Muscle of leg (tissue), 11 donors: Measurements from ENCODE around the gene HOMEZ. TPM values are rescaled to one million over a fixed set of nuclear protein-coding genes. Genes with fewer than 3 reads are reported as not detected.
"Not testable (repeated sequence)": the region's sequence is repeated elsewhere in the genome, so short reads cannot be mapped to it uniquely, and the experiment has no call there.

ENCODE experiments used
- DNase-seq: peaks from one replicate; pipeline ENCODE4 v3.0.0; 2013
- H3K27ac ChIP-seq: one replicate; pipeline ENCODE4 v1.5.1; 2013; ENCODE audit warnings: mild to moderate bottlenecking, low read length, control low read depth
- H3K27me3 ChIP-seq: one replicate; pipeline ENCODE4 v1.6.1; 2013; ENCODE audit warnings: low read length; ENCODE audit not compliant: control insufficient read depth, insufficient read depth
- H3K36me3 ChIP-seq: one replicate; pipeline ENCODE4 v1.6.1; 2013; ENCODE audit warnings: low read length; ENCODE audit not compliant: control insufficient read depth, insufficient read depth
- H3K4me1 ChIP-seq: one replicate; pipeline ENCODE4 v1.6.1; 2013; ENCODE audit warnings: low read length; ENCODE audit not compliant: control insufficient read depth, insufficient read depth
- H3K4me3 ChIP-seq: one replicate; pipeline ENCODE4 v1.5.1; 2013; ENCODE audit warnings: low read length, control low read depth
- H3K9me3 ChIP-seq: replicated peaks from 2 replicates; pipeline ENCODE4 v1.6.1; 2013; ENCODE audit warnings: low read depth, low read length; ENCODE audit not compliant: control insufficient read depth
- WGBS: methylation state at CpG from one replicate; pipeline ENCODE4 v1.1.5; 2013; ENCODE audit warnings: missing lambda C conversion rate; ENCODE audit not compliant: insufficient coverage; 5-methylcytosine and 5-hydroxymethylcytosine counted together
- polyA plus RNA-seq, 8 donors: library from polyadenylated mRNA; unstranded; fragments of 120-200 nt; gene quantifications; one replicate each; pipeline versions ENCODE4 v1.2.1 to v1.2.3, GENCODE V29; 2013; ENCODE audit warnings: inconsistent platforms in 1 of 8, low replicate concordance in 1 of 8; ENCODE audit not compliant: insufficient read length in 8 of 8, insufficient read depth in 1 of 8
- total RNA-seq: library from RNA; stranded (reverse); fragments of 120-200 nt; gene quantifications from one replicate; pipeline ENCODE4 v1.2.4, GENCODE V29; 2013

The HOMEZ gene
- total and polyA plus RNA-seq, 9 donors, result 8.6 to 12.6 (median 10.9) TPM

DNA sequence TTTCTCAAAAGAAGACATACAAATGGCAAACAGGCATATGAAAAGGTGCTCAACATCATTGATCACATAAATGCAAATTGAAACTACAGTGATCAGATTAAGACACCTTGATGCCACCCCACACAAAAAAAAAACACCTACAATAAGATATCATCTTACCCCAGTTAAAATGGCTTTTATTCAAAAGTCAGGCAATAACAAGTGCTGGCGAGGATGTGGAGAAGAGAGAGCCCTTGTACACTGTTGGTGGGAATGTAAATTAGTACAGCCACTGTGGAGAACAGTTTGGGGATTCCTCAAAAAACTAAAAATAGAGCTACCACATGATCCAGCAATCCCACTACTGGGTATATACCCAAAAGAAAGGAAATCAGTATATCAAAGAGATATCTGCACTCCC, 61.0 kb downstream of the HOMEZ start:
- not testable (repeated sequence) for H3K4me3 ChIP-seq, H3K4me1 ChIP-seq, H3K27me3 ChIP-seq, H3K27ac ChIP-seq, H3K9me3 ChIP-seq, H3K36me3 ChIP-seq, DNase-seq
- no CpG with 5 or more reads among the region's 1 CpG for WGBS

Other genes starting within 250 kb of the HOMEZ start
- not detected for gene PSMB11, start 243.9 kb downstream of the HOMEZ start, total RNA-seq
- not detected for gene PSMB11, start 243.9 kb downstream of the HOMEZ start, polyA plus RNA-seq
- 2.1 TPM for gene CDH24, start 228.6 kb downstream of the HOMEZ start, total RNA-seq
- gene CDH24, start 228.6 kb downstream of the HOMEZ start, polyA plus RNA-seq, result 1 to 10 TPM; 3.0 to 6.8 (median 5.0) TPM
- 72.5 TPM for gene ACIN1, start 191.0 kb downstream of the HOMEZ start, total RNA-seq
- gene ACIN1, start 191.0 kb downstream of the HOMEZ start, polyA plus RNA-seq, result 100 to 1,000 TPM; 121 to 157 (median 135) TPM
- gene C14orf119, start 190.6 kb downstream of the HOMEZ start, total RNA-seq, result 46.0 TPM
- 10 to 100 TPM; 47.4 to 68.2 (median 54.6) TPM for gene C14orf119, start 190.6 kb downstream of the HOMEZ start, polyA plus RNA-seq
- gene CIROP, start 181.1 kb downstream of the HOMEZ start, total RNA-seq, result not detected
- not detected for gene CIROP, start 181.1 kb downstream of the HOMEZ start, polyA plus RNA-seq
- gene CEBPE, start 166.9 kb downstream of the HOMEZ start, total RNA-seq, result 0.13 TPM
- gene CEBPE, start 166.9 kb downstream of the HOMEZ start, polyA plus RNA-seq, result under 1 TPM; 0.12 to 0.33 (median 0.16) TPM
- gene SLC7A8, start 102.5 kb downstream of the HOMEZ start, total RNA-seq, result 4.2 TPM
- 10 to 100 TPM in 2 of 8 donors, 1 to 10 TPM in 6; 2.6 to 10.6 (median 5.0) TPM for gene SLC7A8, start 102.5 kb downstream of the HOMEZ start, polyA plus RNA-seq
- gene RNF212B, start 48.2 kb downstream of the HOMEZ start, total RNA-seq, result not detected
- under 1 TPM in 1 of 8 donors, not detected in 7; 0.52 TPM for gene RNF212B, start 48.2 kb downstream of the HOMEZ start, polyA plus RNA-seq
- 7.5 TPM for gene PPP1R3E, start 16.7 kb upstream of the HOMEZ start, total RNA-seq
- gene PPP1R3E, start 16.7 kb upstream of the HOMEZ start, polyA plus RNA-seq, result 10 to 100 TPM in 5 of 8 donors, 1 to 10 TPM in 3; 8.0 to 19.2 (median 12.3) TPM
- gene BCL2L2, start 20.7 kb upstream of the HOMEZ start, total RNA-seq, result 15.1 TPM
- 10 to 100 TPM; 26.1 to 39.3 (median 31.6) TPM for gene BCL2L2, start 20.7 kb upstream of the HOMEZ start, polyA plus RNA-seq
- 58.2 TPM for gene PABPN1, start 35.3 kb upstream of the HOMEZ start, total RNA-seq
- gene PABPN1, start 35.3 kb upstream of the HOMEZ start, polyA plus RNA-seq, result 100 to 1,000 TPM; 103 to 134 (median 123) TPM
- gene SLC22A17, start 66.8 kb upstream of the HOMEZ start, total RNA-seq, result 15.5 TPM
- gene SLC22A17, start 66.8 kb upstream of the HOMEZ start, polyA plus RNA-seq, result 10 to 100 TPM; 18.2 to 26.8 (median 20.3) TPM
- 20.8 TPM for gene EFS, start 79.0 kb upstream of the HOMEZ start, total RNA-seq
- gene EFS, start 79.0 kb upstream of the HOMEZ start, polyA plus RNA-seq, result 10 to 100 TPM; 35.1 to 51.4 (median 45.4) TPM
- gene IL25, start 86.7 kb upstream of the HOMEZ start, total RNA-seq, result not detected
- not detected for gene IL25, start 86.7 kb upstream of the HOMEZ start, polyA plus RNA-seq
- gene CMTM5, start 90.9 kb upstream of the HOMEZ start, total RNA-seq, result 1.1 TPM
- gene CMTM5, start 90.9 kb upstream of the HOMEZ start, polyA plus RNA-seq, result 1 to 10 TPM in 6 of 8 donors, under 1 TPM in 2; 0.88 to 4.5 (median 2.5) TPM
- 0.66 TPM for gene MYH6, start 122.1 kb upstream of the HOMEZ start, total RNA-seq
- gene MYH6, start 122.1 kb upstream of the HOMEZ start, polyA plus RNA-seq, result 1 to 10 TPM; 3.4 to 7.2 (median 4.4) TPM
- 124 TPM for gene MYH7, start 149.5 kb upstream of the HOMEZ start, total RNA-seq
- 100 to 1,000 TPM; 345 to 948 (median 605) TPM for gene MYH7, start 149.5 kb upstream of the HOMEZ start, polyA plus RNA-seq
- 45.8 TPM for gene NGDN, start 183.6 kb upstream of the HOMEZ start, total RNA-seq
- gene NGDN, start 183.6 kb upstream of the HOMEZ start, polyA plus RNA-seq, result 10 to 100 TPM; 37.0 to 46.9 (median 39.6) TPM